ENCODE data around the gene ZNF546.
"Not testable (repeated sequence)": the region's sequence is repeated elsewhere in the genome, so short reads cannot be mapped to it uniquely, and the experiment has no call there.

The ZNF546 gene

DNA sequence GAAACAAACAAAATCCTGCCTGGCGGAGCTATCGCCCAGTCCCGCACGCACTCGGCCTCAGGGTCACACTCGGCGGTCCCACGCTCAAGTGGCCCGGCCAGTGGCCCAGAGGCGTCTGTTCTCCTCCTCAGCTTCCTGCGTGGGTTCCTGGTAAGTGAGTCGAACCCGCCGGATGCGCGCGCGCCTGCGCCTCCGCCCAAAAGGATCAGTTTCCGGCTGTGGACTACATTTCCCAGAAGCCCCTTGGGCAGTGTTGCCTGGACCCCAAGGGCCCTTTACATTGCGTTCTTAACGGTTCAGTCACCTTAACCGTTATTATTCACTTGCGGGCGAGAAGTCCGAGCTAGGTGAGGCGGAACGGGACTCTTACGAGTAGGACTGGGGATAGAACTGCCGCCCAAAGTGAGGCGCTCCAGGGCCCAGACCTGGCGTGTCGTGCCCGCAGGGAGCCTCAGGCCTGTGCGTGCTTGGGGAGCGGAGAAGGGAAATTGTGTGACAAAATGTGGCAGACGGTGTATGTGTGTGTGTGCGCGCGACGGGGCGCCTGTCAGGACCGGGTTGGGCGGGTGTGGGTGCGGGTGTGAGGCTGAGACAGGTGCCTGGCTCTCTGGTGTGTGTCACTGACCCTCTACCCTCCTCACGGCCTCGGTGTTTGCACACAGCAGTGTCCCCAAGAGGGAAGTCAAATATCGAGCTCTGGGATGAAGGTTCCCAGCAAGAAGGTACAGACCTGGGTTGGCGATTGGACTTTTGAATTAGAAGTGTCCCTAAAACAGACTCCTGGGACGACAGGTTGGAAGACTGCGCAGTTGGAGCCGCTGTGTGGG is at the start of gene ZNF546:
Gene ZNF546 (plus strand): TSS at position 250 of the 827 bp plus-strand sequence. CDS start 1,267 bp downstream, outside the sequence.
- DNase-seq (ENCODE audit: extremely low read depth, low read depth), result peak; percentile 69

DNA sequence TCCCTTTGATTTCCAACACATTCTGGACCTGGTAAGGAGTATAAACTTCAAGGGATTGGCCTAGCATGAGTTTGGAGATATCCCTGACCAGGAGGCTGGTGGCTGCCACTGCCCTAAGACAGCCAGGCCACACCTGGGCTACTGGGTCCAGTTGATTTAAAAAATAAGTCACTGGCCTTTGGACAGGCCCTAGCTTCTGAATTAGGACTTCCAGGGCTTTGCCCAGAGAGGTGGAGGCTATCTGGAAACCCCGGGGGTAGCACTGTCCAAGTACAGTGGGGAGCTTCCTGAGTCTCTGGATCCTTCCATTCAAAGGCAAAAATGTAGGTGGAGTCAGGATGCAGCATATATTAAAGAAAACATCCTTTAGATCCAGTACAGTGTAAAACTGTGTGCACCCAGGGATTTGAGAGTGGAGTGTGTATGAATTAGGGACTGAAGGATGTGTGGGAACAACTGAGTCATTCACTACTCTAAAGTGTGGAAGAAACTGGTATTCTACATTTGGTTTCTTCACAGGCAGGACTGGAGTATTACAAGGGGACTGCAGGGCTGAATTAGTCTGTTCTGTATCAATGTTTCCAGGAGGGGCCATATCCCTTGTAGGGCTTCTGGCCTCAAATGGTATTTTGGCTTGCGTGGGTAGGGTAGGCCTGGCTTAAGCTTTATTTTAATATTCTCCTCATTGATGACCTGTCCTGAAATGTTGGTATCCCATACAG is 47.7 kb upstream of the ZNF546 start:
- TF ChIP-seq, protein P1, sequence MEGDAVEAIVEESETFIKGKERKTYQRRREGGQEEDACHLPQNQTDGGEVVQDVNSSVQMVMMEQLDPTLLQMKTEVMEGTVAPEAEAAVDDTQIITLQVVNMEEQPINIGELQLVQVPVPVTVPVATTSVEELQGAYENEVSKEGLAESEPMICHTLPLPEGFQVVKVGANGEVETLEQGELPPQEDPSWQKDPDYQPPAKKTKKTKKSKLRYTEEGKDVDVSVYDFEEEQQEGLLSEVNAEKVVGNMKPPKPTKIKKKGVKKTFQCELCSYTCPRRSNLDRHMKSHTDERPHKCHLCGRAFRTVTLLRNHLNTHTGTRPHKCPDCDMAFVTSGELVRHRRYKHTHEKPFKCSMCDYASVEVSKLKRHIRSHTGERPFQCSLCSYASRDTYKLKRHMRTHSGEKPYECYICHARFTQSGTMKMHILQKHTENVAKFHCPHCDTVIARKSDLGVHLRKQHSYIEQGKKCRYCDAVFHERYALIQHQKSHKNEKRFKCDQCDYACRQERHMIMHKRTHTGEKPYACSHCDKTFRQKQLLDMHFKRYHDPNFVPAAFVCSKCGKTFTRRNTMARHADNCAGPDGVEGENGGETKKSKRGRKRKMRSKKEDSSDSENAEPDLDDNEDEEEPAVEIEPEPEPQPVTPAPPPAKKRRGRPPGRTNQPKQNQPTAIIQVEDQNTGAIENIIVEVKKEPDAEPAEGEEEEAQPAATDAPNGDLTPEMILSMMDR (IDR thresholded peaks at IDR 0.05; ENCODE audit: low read depth, low read length), result no peak
- DNase-seq (ENCODE audit: extremely low read depth, low read depth), result no peak

More for the DNA sequence above, at the start of gene ZNF546:
- TF ChIP-seq, protein P1 (IDR thresholded peaks at IDR 0.05; ENCODE audit: low read depth, low read length), result no peak

DNA sequence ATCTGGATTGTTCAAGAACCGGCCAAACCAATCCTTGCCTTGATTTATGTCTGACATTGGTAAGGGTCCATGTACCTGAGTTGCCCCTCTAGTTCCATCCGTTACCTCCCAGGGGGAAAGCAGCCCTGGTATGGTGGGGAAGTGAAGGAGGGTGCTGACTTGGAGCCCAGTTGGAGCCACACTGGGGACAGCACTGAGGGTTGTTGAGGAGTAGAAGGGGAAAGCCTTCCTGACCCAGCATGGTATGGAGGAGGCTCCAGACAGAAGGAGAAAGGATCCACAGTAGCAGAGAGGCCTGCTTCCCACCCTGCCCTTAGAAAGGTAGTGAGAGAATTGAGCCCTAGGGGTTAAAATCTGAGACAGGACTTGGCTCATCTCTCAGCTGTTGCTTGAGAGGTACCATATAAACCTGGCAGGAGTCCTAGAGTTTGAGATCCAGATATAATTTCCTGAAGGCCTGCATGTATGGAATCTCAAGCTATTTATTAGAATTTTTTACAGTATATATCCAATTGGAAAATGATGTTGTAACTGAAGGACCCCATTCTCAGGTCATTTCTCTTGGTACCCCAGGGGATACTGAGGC is 45.7 kb upstream of the ZNF546 start:
- TF ChIP-seq, protein P1 (IDR thresholded peaks at IDR 0.05; ENCODE audit: low read depth, low read length), result no peak
- DNase-seq (ENCODE audit: extremely low read depth, low read depth), result no peak

DNA sequence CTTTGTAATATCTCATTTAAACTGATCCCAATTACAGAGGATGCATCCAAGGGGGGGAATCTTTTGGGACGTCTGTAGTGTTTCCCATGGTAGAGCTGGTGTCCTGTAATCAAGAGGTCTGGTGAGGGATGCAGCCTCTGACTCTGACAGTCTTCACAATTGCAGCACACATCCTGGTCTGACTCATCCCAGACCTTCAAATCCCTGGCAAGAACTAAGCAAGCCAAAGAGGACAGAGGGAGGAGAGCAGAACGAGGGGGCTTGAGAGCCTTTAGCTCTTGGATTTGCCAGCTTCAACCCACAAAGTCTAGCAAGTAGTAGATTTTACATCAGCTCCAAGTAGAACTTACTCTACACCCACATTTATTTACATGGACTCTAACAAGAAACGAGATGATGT is 45.2 kb upstream of the ZNF546 start:
- TF ChIP-seq, protein P1 (IDR thresholded peaks at IDR 0.05; ENCODE audit: low read depth, low read length), result no peak
- DNase-seq (ENCODE audit: extremely low read depth, low read depth), result no peak

DNA sequence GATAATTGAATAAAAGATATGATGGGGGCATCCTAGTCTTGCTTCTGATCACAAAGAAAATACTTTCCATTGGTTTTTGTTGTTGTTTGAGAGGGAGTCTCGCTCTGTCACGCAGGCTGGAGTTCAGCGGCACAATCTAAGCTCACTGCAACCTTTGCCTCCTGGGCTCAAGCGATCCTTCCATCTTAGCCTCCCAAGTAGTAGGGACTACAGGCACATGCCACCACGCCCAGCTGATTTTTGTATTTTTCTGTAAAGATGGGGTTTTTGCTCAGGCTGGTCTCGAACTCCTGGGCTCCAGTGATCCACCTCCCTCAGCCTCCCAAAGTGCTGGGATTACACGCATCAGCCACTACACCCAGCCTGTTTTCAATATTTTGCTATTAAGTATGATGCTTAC is 42.9 kb upstream of the ZNF546 start:
- TF ChIP-seq, protein P1 (IDR thresholded peaks at IDR 0.05; ENCODE audit: low read depth, low read length), result no peak
- DNase-seq (ENCODE audit: extremely low read depth, low read depth), result no peak

DNA sequence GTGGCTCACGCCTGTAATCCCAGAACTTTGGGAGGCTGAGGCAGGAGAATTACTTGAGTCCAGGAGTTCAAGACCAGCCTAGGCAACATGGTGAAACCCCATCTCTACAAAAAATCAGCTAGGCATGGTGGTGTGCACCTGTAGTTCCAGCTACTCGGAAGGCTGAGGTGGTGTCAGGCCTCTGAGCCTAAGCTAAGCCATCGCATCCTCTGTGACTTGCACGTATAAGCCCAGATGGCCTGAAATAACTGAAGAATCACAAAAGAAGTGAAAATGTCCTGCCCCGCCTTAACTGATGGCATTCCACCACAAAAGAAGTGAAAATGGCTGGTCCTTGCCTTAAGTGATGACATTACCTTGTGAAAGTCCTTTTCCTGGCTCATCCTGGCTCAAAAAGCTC is 39.0 kb upstream of the ZNF546 start:
- not testable (repeated sequence) for DNase-seq (ENCODE audit: extremely low read depth, low read depth)

DNA sequence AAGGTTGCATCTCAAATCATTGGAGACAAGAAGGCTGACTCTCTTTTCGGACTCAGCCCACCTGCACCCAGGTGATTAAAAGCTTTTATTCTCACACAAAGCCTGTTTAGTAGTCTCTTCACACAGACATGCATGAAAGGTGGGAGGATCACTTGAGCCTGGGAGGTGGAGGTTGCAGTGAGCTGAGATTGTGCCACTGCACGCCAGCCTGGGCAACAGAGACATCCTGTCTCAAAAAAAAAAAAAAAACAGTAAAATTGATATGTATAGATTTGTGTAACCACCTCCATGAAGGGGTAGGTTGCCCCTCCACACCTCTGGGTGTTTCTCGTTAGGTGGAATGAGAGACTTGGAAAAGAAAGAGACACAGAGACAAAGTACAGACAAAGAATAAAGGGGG is 37.9 kb upstream of the ZNF546 start:
- DNase-seq (ENCODE audit: extremely low read depth, low read depth), result not testable (repeated sequence)

DNA sequence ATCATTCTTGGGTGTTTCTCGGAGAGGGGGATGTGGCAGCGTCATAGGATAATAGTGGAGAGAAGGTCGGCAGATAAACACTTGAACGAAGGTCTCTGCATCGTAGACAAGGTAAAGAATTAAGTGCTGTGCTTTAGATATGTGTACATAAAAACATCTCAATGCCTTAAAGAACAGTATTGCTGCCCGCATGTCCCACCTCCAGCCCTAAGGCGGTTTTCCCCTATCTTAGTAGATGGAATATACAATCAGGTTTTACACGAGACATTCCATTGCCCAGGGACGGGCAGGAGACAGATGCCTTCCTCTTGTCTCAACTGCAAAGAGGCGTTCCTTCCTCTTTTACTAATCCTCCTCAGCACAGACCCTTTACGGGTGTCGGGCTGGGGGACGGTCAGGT is 37.5 kb upstream of the ZNF546 start:
- not testable (repeated sequence) for DNase-seq (ENCODE audit: extremely low read depth, low read depth)

Measured in AG09319 (cell line).